ENCODE data around the gene NXT1.

NXT1 gene

DNA sequence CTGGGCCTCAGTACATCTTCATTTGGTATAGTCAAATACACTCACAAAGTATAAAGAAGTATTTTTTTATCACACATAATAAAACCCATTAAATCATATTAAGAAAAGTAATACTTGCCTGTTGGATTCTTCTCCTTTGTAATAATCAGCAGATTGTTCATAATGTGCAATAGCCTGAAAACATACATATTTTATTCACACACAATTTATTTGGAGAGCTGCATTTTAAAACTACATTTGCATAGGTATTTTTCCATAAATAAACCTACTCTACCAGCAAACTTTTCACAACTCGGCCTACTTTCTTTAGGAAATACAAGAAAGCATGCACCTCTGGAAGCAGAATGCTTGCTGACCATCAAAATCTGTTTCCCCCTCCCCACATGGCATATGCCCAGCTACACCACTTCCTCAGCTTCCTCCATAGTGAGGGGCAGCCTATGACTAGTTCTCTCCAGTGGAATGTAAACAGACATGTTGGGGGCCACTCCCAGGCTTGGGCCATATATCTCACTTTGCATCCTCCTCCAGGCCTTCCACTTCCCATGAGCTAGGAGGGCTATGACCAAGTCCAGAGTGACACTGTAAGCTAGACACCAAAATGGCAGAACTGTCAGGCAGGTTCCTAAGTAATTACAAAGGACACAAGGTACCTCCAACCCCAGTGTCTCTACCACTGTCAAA, 39.6 kb downstream of the NXT1 start:
- no peak for DNase-seq (ENCODE audit: low read depth in 2 of 2)

DNA sequence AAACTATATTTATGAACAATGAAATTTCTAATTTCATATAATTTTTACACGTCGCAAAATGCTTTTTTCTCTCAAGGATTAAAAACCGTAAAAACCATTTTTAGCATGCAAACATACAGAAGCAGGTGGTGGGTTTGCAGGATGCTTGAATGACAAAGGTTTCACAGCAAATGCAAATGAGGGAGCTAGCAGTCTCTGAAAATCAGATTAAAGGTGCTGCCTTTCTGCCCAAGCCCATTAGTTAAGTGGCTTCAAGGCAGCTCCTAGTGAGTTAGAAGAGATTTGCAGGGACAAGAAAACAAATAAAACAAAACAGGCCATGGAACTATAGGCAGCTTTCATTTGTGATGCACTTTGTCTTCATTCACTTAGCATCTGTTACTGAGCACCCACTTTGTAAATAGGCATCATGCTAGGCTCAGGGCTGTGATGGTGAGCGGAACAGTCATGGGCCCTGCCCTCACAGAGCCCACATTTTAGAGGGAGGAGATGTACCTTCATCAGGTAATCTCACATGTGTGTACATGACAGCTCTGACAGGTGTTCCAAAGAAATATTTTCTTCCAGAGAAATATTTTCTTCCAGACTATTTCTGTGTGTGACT, 41.2 kb downstream of the NXT1 start:
- no peak for DNase-seq (ENCODE audit: low read depth in 2 of 2)

- no peak for DNase-seq (ENCODE audit: low read depth in 2 of 2)
Measured at GRCh38 chr20:23393996-23394775, 43.6 kb downstream of the NXT1 start.

DNA sequence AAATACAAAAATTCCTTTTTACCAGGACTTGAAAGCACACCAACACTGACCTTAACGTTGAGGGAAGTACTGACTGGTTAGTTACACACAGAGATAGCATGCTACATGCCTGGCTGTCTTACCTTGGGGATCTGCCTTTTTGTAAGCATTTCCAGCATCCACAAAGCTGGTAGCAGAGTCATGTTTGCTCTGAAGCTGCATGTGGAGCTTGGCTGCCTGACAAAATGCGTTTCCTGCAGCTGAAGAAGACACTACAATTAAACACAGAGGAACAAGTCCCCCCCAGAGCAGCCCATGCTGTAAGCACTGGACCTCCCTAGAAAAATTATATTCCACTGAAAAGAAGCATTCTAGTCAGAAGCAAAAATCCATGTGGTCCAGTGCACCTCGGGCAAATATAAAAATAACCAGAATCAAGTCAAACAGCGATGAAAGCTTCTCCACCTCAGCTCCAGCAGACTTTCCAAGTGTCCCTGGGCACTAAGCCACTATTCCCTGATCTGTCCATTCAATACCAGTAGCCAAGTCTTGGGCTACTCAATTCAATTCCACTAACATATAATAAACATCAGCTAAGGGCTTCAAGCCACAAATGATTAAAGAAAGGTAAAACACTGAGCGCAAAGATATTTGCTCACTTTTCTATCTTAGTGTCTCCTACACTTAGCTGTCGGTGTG, 46.5 kb downstream of the NXT1 start:
- DNase-seq (ENCODE audit: low read depth in 2 of 2), result no peak

DNA sequence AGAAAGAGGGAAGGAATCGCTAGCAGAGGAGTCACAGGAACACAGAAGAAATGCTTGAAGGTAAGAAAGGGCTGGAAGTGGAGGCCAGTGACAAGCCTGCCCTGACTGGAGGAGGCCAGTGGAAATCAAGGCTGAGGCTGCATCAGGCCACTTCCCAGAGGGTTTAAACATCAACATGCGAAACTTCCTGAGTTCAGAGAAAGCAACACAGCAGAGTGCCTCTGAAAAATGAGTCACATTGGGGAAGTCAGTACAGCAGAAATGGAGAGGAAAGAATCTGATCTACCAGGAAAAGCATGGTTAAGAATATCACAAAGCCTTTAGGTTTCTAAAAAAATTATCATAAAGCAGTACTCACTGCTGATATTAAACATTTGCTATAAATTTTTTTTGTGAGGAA, 47.4 kb downstream of the NXT1 start:
- no peak for DNase-seq (ENCODE audit: low read depth in 2 of 2)

- DNase-seq (ENCODE audit: low read depth in 2 of 2), result no peak
Measured at GRCh38 chr20:23399568-23400241, 49.1 kb downstream of the NXT1 start.

- DNase-seq (ENCODE audit: low read depth in 2 of 2), result no peak
Measured at GRCh38 chr20:23401051-23401450, 50.5 kb downstream of the NXT1 start.

GRCh38 chr20:23403751-23404150, 53.2 kb downstream of the NXT1 start:
- no peak for DNase-seq (ENCODE audit: low read depth in 2 of 2)

- DNase-seq (ENCODE audit: low read depth in 2 of 2), result no peak
Measured at GRCh38 chr20:23404196-23404595, 53.6 kb downstream of the NXT1 start.
